GM10847 (cell line): ENCODE data around the gene CCDC160.

Experiments
- POLR2A ChIP-seq: IDR thresholded peaks from 2 replicates; pipeline ENCODE4 v1.6.1; 2011; ENCODE audit not compliant: insufficient read length; ENCODE audit errors: extremely low read depth

The CCDC160 gene

GRCh38 chrX:134236626-134237614 lies at the start of gene CCDC160:
TSS of gene CCDC160 (plus strand) at chrX:134237182. CDS start at chrX:134244801, 7,619 bp downstream.
- TF ChIP-seq POLR2A: no peak

DNA sequence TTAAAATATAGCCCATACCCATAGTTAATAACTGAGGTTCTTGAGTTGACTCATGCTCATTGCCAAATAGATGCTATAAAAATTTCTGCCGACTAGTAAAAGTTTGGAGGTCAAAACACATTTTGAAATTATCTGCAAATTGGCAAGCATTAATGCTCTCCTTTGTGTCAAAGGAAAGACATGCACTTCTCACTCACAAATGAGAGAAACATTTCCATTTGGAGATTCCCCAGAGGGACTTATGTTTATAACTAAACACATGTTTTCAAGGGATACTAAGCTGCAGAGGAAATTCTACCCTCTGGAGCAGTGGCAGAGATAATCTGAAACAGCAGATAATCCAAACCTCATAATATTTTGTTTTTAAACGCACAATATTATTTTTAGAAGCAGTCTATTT lies 45.7 kb upstream of the CCDC160 start:
- no peak for TF ChIP-seq POLR2A

DNA sequence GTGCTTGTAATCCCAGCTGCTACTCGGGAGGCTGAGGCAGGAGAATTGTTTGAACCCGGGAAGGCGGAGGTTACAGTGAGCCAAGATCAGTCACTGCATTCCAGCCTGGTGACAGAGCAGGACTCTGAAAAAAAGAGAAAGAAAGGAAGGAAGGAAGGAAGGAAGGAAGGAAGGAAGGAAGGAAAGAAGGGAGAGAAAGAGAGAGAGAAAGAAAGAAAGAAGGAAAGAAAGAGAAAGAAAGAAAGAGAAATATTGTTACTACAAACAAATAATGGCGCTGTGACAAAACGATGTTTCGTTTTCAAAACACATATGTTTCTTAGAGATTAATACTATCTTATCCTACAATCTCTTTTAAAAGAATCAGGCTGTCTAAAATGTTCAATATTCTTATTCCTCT lies 42.1 kb upstream of the CCDC160 start:
- TF ChIP-seq POLR2A: no peak

DNA sequence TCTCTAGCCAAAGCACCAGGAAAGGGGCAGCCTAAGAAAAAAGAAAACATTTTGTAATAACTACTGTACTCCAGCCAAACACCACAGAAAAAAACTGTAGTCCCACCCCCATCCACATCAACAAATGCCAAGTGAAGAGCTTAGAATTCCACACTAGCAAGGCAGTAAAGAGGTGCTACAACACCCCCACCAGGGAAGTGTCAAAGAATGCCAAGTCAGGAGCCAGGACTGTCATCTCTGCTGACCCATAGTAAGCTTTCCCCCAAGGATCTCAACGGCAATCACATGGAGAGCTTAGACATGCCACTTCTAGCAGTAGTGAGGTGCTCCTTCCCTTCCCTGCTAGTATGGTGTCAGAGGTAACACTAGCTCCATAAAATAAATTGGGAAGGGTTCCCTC lies 34.4 kb upstream of the CCDC160 start:
- TF ChIP-seq POLR2A: no peak

GRCh38 chrX:134206221-134206620 lies 30.8 kb upstream of the CCDC160 start:
- no peak for TF ChIP-seq POLR2A

- TF ChIP-seq POLR2A: no peak
These were observed 26.5 kb upstream of the CCDC160 start for GRCh38 chrX:134210465-134210864.

GRCh38 chrX:134235236-134235635 lies 1.7 kb upstream of the CCDC160 start:
- no peak for TF ChIP-seq POLR2A

GRCh38 chrX:134239016-134239415 lies 2.0 kb downstream of the CCDC160 start:
- no peak for TF ChIP-seq POLR2A

GRCh38 chrX:134240209-134240608 lies 3.2 kb downstream of the CCDC160 start:
- no peak for TF ChIP-seq POLR2A

GRCh38 chrX:134241960-134242619 lies 5.1 kb downstream of the CCDC160 start:
- TF ChIP-seq POLR2A: no peak

- no peak for TF ChIP-seq POLR2A
These were observed 7.1 kb downstream of the CCDC160 start for GRCh38 chrX:134244043-134244442.

GRCh38 chrX:134246282-134246681 lies 9.3 kb downstream of the CCDC160 start:
- no peak for TF ChIP-seq POLR2A

DNA sequence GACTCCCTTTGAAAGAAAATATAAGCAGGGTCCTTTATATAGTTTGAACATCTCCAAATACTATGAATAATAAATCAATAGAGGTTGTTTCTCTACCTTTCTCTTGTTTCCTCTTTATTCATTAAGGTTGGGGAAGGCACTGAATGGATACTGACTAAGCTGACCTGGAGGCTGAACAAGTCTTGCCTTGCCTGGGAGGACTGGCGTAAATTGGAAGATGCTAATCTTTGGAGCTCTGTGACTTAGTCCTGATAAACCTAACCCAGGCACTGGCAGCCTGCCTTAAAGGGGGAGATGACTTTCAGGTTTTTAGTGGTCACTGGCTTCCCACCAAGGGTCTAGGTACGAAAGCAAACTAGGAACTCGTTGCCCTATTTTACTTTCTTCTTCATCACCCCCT lies 10.5 kb downstream of the CCDC160 start:
- TF ChIP-seq POLR2A: no peak

DNA sequence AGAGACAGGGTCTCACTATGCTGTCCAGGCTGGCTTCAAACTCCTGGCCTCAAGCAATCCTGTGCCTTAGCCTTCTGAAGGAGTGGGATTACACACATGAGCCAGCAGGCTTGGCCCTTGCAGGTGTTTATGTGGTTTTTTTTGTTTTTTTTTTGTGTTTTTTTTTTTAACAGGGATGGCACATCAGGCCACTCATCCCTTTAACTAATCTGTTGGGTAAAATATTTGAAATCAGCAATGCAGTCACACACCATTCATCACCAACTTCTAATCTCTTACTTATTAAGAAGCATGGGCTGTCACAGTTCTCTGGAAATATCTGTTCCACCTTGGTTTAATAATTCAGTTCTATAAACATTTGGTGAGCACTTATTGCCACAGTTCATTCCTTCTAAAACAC lies 12.3 kb downstream of the CCDC160 start:
- TF ChIP-seq POLR2A: no peak

GRCh38 chrX:134251241-134251640 lies 14.3 kb downstream of the CCDC160 start:
- no peak for TF ChIP-seq POLR2A

GRCh38 chrX:134254511-134254910 lies 17.5 kb downstream of the CCDC160 start:
- no peak for TF ChIP-seq POLR2A
